Neural progenitor cell (in vitro differentiated cells): ENCODE data around the gene HAPSTR1.

Experiments
- CTCF ChIP-seq: fragments of 200-600 bp; sonication (generic); IDR thresholded peaks from 2 replicates; pipeline ENCODE4 v1.5.1; 2017; ENCODE audit warnings: antibody characterized with exemption, mild to moderate bottlenecking
- EZH2 ChIP-seq: fragments of 200-600 bp; sonication (generic); IDR thresholded peaks from 2 replicates; pipeline ENCODE4 v1.6.1; 2017; ENCODE audit warnings: antibody characterized with exemption, mild to moderate bottlenecking, moderate library complexity
- EZH2phosphoT487 ChIP-seq: fragments of 200-600 bp; sonication (generic); IDR thresholded peaks from 2 replicates; pipeline ENCODE4 v1.6.1; 2017; ENCODE audit warnings: antibody characterized with exemption

DNA sequence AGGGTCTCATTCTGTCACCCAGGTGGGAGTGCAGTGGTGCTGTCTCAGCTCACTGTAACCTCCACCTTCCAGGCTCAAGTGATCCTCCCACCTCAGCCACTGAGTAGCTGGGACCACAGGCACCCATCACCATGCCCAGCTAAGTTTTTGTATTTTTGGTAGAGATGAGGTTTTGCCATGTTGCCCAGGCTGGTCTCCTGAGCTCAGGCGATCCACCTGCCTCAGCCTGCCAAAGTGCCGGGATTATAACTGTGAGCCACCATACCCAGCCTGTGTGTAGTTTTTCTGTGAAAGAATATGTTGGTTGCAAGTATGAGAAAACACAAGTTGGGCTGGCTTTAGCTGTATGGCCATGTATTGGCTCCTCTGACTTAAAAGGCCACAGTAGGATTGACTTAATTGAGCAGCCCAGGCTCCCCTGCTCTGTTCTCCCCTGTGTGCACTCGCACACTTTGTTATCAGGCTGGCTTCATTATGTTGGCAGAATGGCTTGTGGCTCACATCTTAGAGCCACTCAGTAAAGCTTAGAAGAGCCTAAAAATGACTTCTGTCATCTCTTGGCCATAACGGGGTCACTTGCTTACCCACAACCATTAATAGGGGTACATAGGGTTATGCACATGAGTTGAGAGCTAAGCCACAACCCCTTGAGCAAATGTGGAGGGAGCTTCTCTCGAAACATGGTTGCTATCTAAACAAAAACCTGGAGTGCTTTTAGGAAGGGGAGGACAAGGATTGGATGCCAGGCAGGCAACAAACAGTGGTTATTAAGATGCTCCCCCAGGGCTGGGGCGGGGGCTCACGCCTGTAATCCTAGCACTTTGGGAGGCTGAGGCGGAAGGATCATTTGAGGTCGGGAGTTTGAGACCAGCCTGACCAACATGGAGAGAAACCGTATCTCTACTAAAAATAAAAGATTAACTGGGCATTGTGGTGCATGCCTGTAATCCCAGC, 6.1 kb downstream of the HAPSTR1 start:
- TF ChIP-seq EZH2 (no peak), CTCF (no peak), EZH2phosphoT487 (no peak)
